Measurements from ENCODE around the gene TRPM4.

The TRPM4 gene

GRCh38 chr19:49233163-49233562, 75.6 kb downstream of the TRPM4 start:
- H3K4me1 ChIP-seq (ENCODE audit: insufficient read depth, low read length, poor library complexity, severe bottlenecking) = no peaks in the 10 kb centered on the region
- no peak overlapping the region for H3K4me3 ChIP-seq (ENCODE audit: low read length, poor library complexity, severe bottlenecking)
- H2AFZ ChIP-seq (ENCODE audit: low read length) = no peak overlapping the region
- H3K9me3 ChIP-seq (ENCODE audit: insufficient read depth, low read depth, low read length) = no peaks in the 10 kb centered on the region
- no peaks in the 10 kb centered on the region for H4K20me1 ChIP-seq (ENCODE audit: insufficient read depth, low read length, poor library complexity, severe bottlenecking)
- H3K36me3 ChIP-seq (ENCODE audit: insufficient read depth, low read length) = no peaks in the 10 kb centered on the region
- H3F3A ChIP-seq (ENCODE audit: low read depth) = no peaks in the 10 kb centered on the region
- no peak for TF ChIP-seq EZH2phosphoT487 (IDR thresholded peaks at IDR 0.05; ENCODE audit: borderline replicate concordance)
- TF ChIP-seq, protein P1, sequence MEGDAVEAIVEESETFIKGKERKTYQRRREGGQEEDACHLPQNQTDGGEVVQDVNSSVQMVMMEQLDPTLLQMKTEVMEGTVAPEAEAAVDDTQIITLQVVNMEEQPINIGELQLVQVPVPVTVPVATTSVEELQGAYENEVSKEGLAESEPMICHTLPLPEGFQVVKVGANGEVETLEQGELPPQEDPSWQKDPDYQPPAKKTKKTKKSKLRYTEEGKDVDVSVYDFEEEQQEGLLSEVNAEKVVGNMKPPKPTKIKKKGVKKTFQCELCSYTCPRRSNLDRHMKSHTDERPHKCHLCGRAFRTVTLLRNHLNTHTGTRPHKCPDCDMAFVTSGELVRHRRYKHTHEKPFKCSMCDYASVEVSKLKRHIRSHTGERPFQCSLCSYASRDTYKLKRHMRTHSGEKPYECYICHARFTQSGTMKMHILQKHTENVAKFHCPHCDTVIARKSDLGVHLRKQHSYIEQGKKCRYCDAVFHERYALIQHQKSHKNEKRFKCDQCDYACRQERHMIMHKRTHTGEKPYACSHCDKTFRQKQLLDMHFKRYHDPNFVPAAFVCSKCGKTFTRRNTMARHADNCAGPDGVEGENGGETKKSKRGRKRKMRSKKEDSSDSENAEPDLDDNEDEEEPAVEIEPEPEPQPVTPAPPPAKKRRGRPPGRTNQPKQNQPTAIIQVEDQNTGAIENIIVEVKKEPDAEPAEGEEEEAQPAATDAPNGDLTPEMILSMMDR (conservative IDR thresholded peaks at IDR 0.05; ENCODE audit: low read length) = no peak
- no peaks in the 10 kb centered on the region for H3K79me2 ChIP-seq (ENCODE audit: insufficient read depth, low read length)
- no peak overlapping the region for H3K9ac ChIP-seq (ENCODE audit: low read depth, low read length, poor library complexity, severe bottlenecking)
- H3K4me2 ChIP-seq (ENCODE audit: low read depth, low read length, poor library complexity, severe bottlenecking) = no peak overlapping the region
- H3K27me3 ChIP-seq (ENCODE audit: insufficient read depth, low read length, poor library complexity, severe bottlenecking) = no peaks in the 10 kb centered on the region
- no peaks in the 10 kb centered on the region for H3K9me2 ChIP-seq (replicated peaks; ENCODE audit: low read depth, low read length)

- no peak overlapping the region for H2AFZ ChIP-seq (ENCODE audit: low read length)
- no peaks in the 10 kb centered on the region for H3K36me3 ChIP-seq (ENCODE audit: insufficient read depth, low read length)
- H3F3A ChIP-seq (ENCODE audit: low read depth) = no peaks in the 10 kb centered on the region
- H3K9me3 ChIP-seq (ENCODE audit: insufficient read depth, low read depth, low read length) = no peaks in the 10 kb centered on the region
- H3K9ac ChIP-seq (ENCODE audit: low read depth, low read length, poor library complexity, severe bottlenecking) = no peak overlapping the region
- H4K20me1 ChIP-seq (ENCODE audit: insufficient read depth, low read length, poor library complexity, severe bottlenecking) = no peaks in the 10 kb centered on the region
- no peak overlapping the region for H3K4me3 ChIP-seq (ENCODE audit: low read length, poor library complexity, severe bottlenecking)
- H3K9me2 ChIP-seq (replicated peaks; ENCODE audit: low read depth, low read length) = no peaks in the 10 kb centered on the region
- no peaks in the 10 kb centered on the region for H3K79me2 ChIP-seq (ENCODE audit: insufficient read depth, low read length)
- H3K4me2 ChIP-seq (ENCODE audit: low read depth, low read length, poor library complexity, severe bottlenecking) = no peak overlapping the region
- TF ChIP-seq EZH2phosphoT487 (IDR thresholded peaks at IDR 0.05; ENCODE audit: borderline replicate concordance) = no peak
- TF ChIP-seq, protein P1 (conservative IDR thresholded peaks at IDR 0.05; ENCODE audit: low read length) = no peak
- no peaks in the 10 kb centered on the region for H3K27me3 ChIP-seq (ENCODE audit: insufficient read depth, low read length, poor library complexity, severe bottlenecking)
- H3K4me1 ChIP-seq (ENCODE audit: insufficient read depth, low read length, poor library complexity, severe bottlenecking) = no peaks in the 10 kb centered on the region
These were observed 84.2 kb downstream of the TRPM4 start for GRCh38 chr19:49241769-49242168.

DNA sequence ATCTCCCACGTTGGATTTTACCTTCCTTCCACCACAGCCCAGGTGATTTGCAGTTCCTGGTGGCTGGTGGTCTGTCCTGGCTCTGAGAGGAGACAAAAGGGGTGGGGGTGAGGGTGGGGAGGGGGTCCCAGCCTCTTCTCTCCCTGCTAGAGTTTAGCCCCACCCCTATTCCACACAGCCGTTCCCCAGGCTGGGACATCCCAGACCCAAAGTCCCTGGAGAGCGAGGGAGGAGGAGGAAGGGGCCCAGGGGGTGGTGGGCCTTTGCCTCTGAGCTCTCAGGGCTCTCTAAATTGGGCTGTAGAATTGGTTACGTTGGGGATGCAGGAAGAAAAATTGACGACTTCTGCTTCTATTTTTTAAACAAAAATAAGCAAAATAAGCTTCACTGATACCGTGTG, 85.5 kb downstream of the TRPM4 start:
- Histone ChIP-seq H3F3A (ENCODE audit: low read depth) (no peaks in the 10 kb centered on the region), H4K20me1 (ENCODE audit: insufficient read depth, low read length, poor library complexity, severe bottlenecking) (no peaks in the 10 kb centered on the region), H3K36me3 (ENCODE audit: insufficient read depth, low read length) (no peaks in the 10 kb centered on the region), H3K4me1 (ENCODE audit: insufficient read depth, low read length, poor library complexity, severe bottlenecking) (no peaks in the 10 kb centered on the region), H3K9me2 (replicated peaks; ENCODE audit: low read depth, low read length) (no peaks in the 10 kb centered on the region), H3K9ac (ENCODE audit: low read depth, low read length, poor library complexity, severe bottlenecking) (no peak overlapping the region), H3K9me3 (ENCODE audit: insufficient read depth, low read depth, low read length) (no peaks in the 10 kb centered on the region), H3K4me2 (ENCODE audit: low read depth, low read length, poor library complexity, severe bottlenecking) (no peak overlapping the region), H3K27me3 (ENCODE audit: insufficient read depth, low read length, poor library complexity, severe bottlenecking) (no peaks in the 10 kb centered on the region), H3K4me3 (ENCODE audit: low read length, poor library complexity, severe bottlenecking) (no peak overlapping the region), H3K79me2 (ENCODE audit: insufficient read depth, low read length) (no peaks in the 10 kb centered on the region), H2AFZ (ENCODE audit: low read length) (no peak overlapping the region)
- TF ChIP-seq, protein P1 (conservative IDR thresholded peaks at IDR 0.05; ENCODE audit: low read length) = no peak
- no peak for TF ChIP-seq EZH2phosphoT487 (IDR thresholded peaks at IDR 0.05; ENCODE audit: borderline replicate concordance)

All from Loucy (cell line).